Lower leg skin (tissue), 3 donors: ENCODE data around the gene ADAM17.

Experiments used
- POLR2A ChIP-seq, 2 donors: fragments of 450-650 bp; IDR thresholded peaks; one replicate each; pipeline ENCODE4 v1.6.1; 2016 to 2017; ENCODE audit warnings: antibody characterized with exemption in 2 of 2, mild to moderate bottlenecking in 1 of 2, moderate library complexity in 1 of 2
- TF ChIP-seq, protein P1 (sequence below), 3 donors: fragments of 450-650 bp; IDR thresholded peaks; one replicate each; pipeline ENCODE4 v1.5.1; 2016; ENCODE audit warnings: antibody characterized with exemption in 3 of 3, mild to moderate bottlenecking in 3 of 3, moderate library complexity in 2 of 3

DNA sequence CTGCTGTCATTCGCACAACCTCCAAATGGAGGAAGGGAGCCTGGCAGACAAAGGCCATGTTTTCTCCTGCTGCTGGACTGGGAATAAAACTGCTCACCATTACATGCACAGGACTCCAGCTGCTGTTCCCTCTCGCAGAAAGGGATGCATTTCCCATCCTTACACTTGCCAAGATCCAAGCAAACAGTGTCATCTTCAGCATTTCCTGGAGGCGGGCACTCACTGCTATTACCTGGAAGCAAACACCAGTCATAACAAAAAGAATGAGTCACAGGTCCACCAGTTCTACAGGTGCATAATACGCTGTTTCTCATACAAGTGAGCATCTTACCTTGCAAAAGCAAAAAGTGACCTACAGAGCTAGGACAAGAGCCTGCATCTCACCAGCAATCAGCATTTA lies 58.6 kb downstream of the ADAM17 start:
- TF ChIP-seq, protein P1, sequence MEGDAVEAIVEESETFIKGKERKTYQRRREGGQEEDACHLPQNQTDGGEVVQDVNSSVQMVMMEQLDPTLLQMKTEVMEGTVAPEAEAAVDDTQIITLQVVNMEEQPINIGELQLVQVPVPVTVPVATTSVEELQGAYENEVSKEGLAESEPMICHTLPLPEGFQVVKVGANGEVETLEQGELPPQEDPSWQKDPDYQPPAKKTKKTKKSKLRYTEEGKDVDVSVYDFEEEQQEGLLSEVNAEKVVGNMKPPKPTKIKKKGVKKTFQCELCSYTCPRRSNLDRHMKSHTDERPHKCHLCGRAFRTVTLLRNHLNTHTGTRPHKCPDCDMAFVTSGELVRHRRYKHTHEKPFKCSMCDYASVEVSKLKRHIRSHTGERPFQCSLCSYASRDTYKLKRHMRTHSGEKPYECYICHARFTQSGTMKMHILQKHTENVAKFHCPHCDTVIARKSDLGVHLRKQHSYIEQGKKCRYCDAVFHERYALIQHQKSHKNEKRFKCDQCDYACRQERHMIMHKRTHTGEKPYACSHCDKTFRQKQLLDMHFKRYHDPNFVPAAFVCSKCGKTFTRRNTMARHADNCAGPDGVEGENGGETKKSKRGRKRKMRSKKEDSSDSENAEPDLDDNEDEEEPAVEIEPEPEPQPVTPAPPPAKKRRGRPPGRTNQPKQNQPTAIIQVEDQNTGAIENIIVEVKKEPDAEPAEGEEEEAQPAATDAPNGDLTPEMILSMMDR (IDR thresholded peaks at IDR 0.05), result no peak
- TF ChIP-seq POLR2A (IDR thresholded peaks at IDR 0.05), result no peak
